Epithelial cell of proximal tubule (primary cell): ENCODE results near the gene KIF25. TPM values are rescaled to one million over a fixed set of nuclear protein-coding genes. Genes with fewer than 3 reads are reported as not detected.

Experiments
- DNase-seq: peaks from one replicate; pipeline ENCODE4 v3.0.0-alpha.2; 2011; ENCODE audit warnings: low read depth
- H3K4me3 ChIP-seq: 2 replicates; pipeline ENCODE4 v1.5.1; 2011; ENCODE audit warnings: low read depth, mild to moderate bottlenecking, low read length
- total RNA-seq: library from RNA; depleted of rRNA; stranded (reverse); fragments of >200 nt; gene quantifications from 2 replicates; pipeline ENCODE4 v1.2.3, GENCODE V29; 2015
- TF ChIP-seq, protein P1 (sequence below): conservative IDR thresholded peaks from 2 replicates; pipeline ENCODE4 v1.5.1; 2012; ENCODE audit warnings: low read depth, mild to moderate bottlenecking, low read length

The KIF25 gene
- total RNA-seq, 1 donor from 2014 or later: not detected

DNA sequence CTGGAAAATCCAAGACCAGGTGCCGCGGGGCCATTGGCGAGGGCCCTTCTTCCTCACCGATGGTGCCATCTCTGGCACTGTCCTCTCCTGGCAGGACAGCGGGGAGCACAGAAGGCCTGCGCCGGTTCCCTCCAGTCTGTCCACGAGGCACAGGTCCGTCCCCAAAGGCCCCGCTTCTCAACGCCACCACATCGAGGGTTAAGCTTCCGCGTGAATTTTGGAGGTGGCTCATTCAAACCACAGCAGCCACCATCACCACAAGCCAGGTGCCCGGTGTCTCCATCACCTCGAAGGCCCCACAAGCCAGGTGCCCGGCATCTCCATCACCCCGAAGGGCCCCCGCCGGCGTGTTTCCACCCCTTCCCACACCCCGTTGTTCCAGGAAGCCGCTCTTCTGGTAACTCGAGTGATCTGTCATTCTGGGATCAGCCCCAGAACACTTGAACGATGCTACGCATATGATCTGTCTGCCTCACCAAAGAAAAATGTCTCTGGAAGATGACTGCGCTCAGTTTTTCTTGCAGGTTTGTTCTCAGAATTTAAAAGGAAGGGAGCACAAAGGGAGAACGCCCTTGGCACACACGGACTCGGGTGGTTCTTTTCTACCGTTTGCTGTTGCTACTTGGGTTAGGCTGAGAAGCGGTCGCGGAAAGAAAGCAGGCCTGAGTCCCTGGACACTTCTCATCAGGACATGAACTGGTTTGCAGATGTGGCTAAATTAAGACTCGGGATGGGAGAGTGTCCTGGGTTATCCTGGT is 9.9 kb upstream of the KIF25 start:
- no peak for DNase-seq
- no peak overlapping the region for H3K4me3 ChIP-seq
- TF ChIP-seq, protein P1, sequence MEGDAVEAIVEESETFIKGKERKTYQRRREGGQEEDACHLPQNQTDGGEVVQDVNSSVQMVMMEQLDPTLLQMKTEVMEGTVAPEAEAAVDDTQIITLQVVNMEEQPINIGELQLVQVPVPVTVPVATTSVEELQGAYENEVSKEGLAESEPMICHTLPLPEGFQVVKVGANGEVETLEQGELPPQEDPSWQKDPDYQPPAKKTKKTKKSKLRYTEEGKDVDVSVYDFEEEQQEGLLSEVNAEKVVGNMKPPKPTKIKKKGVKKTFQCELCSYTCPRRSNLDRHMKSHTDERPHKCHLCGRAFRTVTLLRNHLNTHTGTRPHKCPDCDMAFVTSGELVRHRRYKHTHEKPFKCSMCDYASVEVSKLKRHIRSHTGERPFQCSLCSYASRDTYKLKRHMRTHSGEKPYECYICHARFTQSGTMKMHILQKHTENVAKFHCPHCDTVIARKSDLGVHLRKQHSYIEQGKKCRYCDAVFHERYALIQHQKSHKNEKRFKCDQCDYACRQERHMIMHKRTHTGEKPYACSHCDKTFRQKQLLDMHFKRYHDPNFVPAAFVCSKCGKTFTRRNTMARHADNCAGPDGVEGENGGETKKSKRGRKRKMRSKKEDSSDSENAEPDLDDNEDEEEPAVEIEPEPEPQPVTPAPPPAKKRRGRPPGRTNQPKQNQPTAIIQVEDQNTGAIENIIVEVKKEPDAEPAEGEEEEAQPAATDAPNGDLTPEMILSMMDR: no peak

DNA sequence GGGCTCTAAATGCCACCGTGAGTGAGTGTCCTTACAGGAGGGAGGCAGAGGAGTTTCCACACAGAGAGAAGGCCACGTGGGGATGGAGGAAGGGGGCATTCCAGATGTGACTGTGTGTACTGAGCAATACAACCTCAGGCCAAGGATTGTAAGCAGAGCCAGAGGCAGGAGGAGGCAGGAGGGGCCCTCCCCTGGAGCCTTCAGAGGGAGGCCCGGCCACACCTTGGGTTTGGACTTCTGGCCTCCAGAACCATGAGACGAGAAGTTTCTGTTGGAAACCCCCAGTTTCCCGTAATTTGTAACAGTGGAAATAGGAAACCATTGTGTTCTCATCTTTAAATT is 9.3 kb upstream of the KIF25 start:
- TF ChIP-seq, protein P1: no peak
- no peak for DNase-seq
- H3K4me3 ChIP-seq: no peak overlapping the region

DNA sequence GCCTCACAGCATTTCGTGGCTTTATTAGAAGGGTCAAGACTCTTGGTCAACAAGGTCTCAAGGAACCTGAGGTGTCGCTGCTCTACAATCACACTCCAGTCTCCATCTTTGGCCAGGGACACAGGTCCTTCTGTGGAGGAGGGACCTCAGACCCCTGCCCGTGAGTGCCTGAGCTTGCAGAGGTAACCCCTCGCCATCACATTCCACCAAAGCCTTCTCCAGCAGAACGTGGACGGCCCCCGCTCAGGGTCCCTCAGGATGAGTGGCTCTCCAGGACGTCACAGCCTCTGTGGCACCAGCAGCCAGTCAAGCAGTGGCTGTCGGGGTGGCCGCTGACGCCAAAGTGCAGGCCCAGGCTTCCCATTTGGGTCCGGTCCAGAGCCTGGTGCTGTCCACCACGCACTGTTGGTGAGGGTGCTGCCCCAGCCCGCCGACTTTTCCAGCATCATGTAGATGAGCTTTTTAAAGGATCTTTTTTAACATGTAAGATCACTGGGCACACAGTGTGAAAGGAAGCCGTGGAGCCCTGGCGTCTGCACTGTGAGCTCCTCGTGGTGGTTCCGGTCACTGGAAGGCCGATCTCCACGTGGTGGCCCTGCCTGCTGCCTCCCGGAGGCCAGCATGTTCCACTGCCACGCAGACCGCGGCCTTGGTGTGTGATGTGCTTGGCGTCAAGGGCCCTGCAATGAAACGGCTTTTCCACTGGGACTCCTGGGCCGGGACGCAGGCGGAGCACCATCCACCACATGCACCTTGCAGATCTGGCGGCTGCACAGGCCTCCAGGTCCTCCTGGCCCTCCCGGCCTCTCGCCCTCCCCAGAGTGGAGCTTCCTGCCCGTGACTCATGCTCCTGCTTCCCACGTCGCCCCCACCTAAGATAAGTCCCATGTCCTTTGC is 8.3 kb upstream of the KIF25 start:
- no peak for DNase-seq
- H3K4me3 ChIP-seq: no peak overlapping the region
- TF ChIP-seq, protein P1: no peak

DNA sequence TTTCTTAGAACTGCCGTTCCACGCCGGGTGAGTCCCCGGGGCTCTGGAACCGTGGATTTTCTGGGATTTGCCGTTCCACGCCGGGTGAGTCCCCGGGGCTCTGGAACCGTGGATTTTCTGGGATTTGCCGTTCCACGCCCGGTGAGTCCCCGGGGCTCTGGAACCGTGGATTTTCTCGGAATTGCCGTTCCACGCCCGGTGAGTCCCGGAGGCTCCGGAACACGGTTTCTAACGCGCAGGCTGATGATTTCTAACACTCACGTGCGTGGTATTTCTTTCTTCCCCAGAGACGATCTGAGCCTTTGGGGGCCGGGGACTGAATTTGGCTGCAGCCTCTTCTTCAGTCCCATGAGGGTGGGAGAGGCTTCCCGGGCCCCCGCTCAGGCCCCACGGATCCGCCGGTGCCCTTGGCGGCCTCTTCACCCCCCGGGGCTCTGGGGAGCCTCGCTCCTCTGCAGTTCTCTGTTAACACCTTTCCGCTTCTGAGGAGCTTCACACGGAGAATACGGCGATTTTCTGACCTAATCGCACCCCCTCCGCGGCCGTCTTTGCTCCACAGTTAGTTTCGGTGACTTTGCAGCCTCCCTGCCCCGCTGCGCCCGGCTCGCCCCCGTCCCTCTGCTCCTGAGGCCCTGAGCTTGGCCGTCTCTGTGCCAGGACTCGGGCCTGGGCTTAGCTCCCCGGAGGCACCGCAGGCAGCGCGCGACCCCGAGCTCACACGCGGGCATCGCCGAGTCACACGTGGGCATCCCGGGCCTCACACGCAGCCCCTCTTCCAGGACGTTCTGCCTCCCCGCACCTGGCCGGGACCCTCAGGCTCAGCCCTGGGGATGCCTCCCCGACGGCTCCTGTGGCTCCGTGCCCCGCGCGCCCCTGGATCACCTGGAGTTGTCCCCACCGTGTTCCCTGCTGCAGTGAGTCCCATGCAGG is 7.2 kb upstream of the KIF25 start:
- no peak overlapping the region for H3K4me3 ChIP-seq
- DNase-seq: no peak
- TF ChIP-seq, protein P1: no peak

DNA sequence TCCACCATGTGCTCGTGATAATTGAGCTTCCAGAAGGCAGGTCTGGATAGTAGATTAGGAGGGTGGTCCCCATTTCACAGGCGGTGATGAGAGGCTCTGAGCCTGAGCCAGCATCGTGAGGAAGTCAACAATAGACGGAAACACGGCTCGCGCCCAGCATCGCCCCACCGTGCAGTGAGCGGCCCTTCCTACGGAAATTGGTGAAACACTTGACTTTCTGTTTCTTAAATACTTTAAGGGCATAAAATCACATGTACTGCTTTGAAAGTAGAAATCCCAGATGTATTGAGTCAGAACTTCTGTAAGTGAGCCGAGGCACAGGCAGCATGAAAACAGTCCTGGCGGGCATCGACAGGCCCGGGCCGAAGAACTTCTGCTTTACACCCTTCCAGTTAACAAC is 4.3 kb upstream of the KIF25 start:
- DNase-seq: no peak
- TF ChIP-seq, protein P1: no peak
- H3K4me3 ChIP-seq: no peak overlapping the region

DNA sequence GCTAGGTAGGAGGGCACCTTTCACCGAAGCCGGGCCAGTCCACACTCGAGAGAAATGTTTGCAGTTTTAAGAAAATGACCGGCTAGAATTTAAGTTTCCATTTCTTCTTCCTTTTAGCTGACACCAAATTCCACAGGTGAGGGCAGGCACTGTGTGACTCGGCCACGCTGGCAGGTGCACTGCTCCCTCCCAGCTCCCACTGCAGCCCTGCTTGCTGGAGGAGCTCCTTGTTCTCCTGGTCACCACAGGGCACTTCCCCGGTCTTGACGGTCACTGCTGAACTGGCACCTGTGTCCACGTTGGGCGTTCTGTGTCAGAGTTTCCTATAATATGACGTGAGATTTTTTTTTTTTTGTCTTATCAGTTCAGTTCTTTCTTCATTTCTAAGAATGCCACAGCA is 3.6 kb upstream of the KIF25 start:
- no peak overlapping the region for H3K4me3 ChIP-seq
- TF ChIP-seq, protein P1: no peak
- DNase-seq: no peak
